ENCODE data around the gene SLC22A14. TPM values are rescaled to one million over a fixed set of nuclear protein-coding genes. Genes with fewer than 3 reads are reported as not detected.

SLC22A14 gene
- total RNA-seq, 3 donors from 2014 or later: 0.12 to 0.16 TPM; not detected in 1

GRCh38 chr3:38360345-38360744 is 78.3 kb downstream of the SLC22A14 start:
- intact Hi-C loops (cut with DNase I, micrococcal nuclease): no loop called here
- Histone ChIP-seq H3K9me3 (no peaks in the 10 kb centered on the region), H3K4me1 (ENCODE audit: low read depth) (no peaks in the 10 kb centered on the region), H3K4me3 (no peak overlapping the region), H3K36me3 (ENCODE audit: low read depth) (no peaks in the 10 kb centered on the region)
- ATAC-seq (no peak), DNase-seq (no peak)
- TF ChIP-seq CTCF (IDR thresholded peaks at IDR 0.05): no peak

GRCh38 chr3:38361496-38361895 is 79.4 kb downstream of the SLC22A14 start:
- ATAC-seq (no peak), DNase-seq (no peak)
- Histone ChIP-seq H3K4me3 (no peak overlapping the region), H3K36me3 (ENCODE audit: low read depth) (no peaks in the 10 kb centered on the region), H3K4me1 (ENCODE audit: low read depth) (no peaks in the 10 kb centered on the region), H3K9me3 (no peaks in the 10 kb centered on the region)
- intact Hi-C loops (cut with DNase I, micrococcal nuclease): no loop called here
- TF ChIP-seq CTCF (IDR thresholded peaks at IDR 0.05): no peak

GRCh38 chr3:38362825-38363224 is 80.7 kb downstream of the SLC22A14 start:
- ATAC-seq (no peak), DNase-seq (no peak)
- Histone ChIP-seq H3K9me3 (no peaks in the 10 kb centered on the region), H3K36me3 (ENCODE audit: low read depth) (no peaks in the 10 kb centered on the region), H3K4me3 (no peak overlapping the region), H3K4me1 (ENCODE audit: low read depth) (no peaks in the 10 kb centered on the region)
- intact Hi-C loops (cut with DNase I, micrococcal nuclease): no loop called here
- TF ChIP-seq CTCF (IDR thresholded peaks at IDR 0.05): no peak

GRCh38 chr3:38364721-38365400 is 82.8 kb downstream of the SLC22A14 start:
- no peak for ATAC-seq
- intact Hi-C loops (cut with DNase I, micrococcal nuclease): no loop called here
- H3K4me3 ChIP-seq: no peak overlapping the region
- no peaks in the 10 kb centered on the region for H3K9me3 ChIP-seq
- no peak for DNase-seq
- TF ChIP-seq CTCF (IDR thresholded peaks at IDR 0.05): no peak
- no peaks in the 10 kb centered on the region for H3K4me1 ChIP-seq (ENCODE audit: low read depth)
- no peaks in the 10 kb centered on the region for H3K36me3 ChIP-seq (ENCODE audit: low read depth)

GRCh38 chr3:38365469-38366062 is 83.5 kb downstream of the SLC22A14 start:
- Histone ChIP-seq H3K9me3 (no peaks in the 10 kb centered on the region), H3K36me3 (ENCODE audit: low read depth) (no peaks in the 10 kb centered on the region), H3K4me3 (no peak overlapping the region), H3K4me1 (ENCODE audit: low read depth) (no peaks in the 10 kb centered on the region)
- intact Hi-C loops (cut with DNase I, micrococcal nuclease): no loop called here
- no peak for ATAC-seq
- TF ChIP-seq CTCF (IDR thresholded peaks at IDR 0.05): no peak
- DNase-seq: no peak
